K562 (cell line): Measurements from ENCODE around the gene UPP1. TPM values are rescaled to one million over a fixed set of nuclear protein-coding genes. Genes with fewer than 3 reads are reported as not detected.

ENCODE experiments used
- DACH1 ChIP-seq: fragments of 450-650 bp; IDR thresholded peaks from 2 replicates; pipeline ENCODE4 v1.6.1; 2018; ENCODE audit not compliant: partially characterized antibody
- HMG20B ChIP-seq: fragments of 250-450 bp; sonication (Bioruptor Pico); IDR thresholded peaks from 2 replicates; pipeline ENCODE4 v1.5.0; 2021; ENCODE audit warnings: mild to moderate bottlenecking
- MCM3 ChIP-seq: fragments of 450-650 bp; IDR thresholded peaks from 2 replicates; pipeline ENCODE4 v1.6.1; 2016
- NFATC3 ChIP-seq: fragments of 450-650 bp; IDR thresholded peaks from 2 replicates; pipeline ENCODE4 v1.6.1; 2017; ENCODE audit warnings: mild to moderate bottlenecking
- NFIX ChIP-seq: fragments of 250-450 bp; sonication (Bioruptor Pico); IDR thresholded peaks from 2 replicates; pipeline ENCODE4 v1.4.0; 2020; ENCODE audit warnings: low read depth, mild to moderate bottlenecking, moderate library complexity
- RBM39 ChIP-seq: fragments of 200-400 bp; formaldehyde crosslinking; optimal IDR thresholded peaks from 2 replicates; pipeline ENCODE3; 2018; ENCODE audit warnings: low read depth, low read length
- SMARCE1 ChIP-seq: fragments of 450-650 bp; IDR thresholded peaks from 2 replicates; pipeline ENCODE4 v1.7.1; 2016; ENCODE audit warnings: mild to moderate bottlenecking
- SREBF2 ChIP-seq: sonication (generic); formaldehyde crosslinking; IDR thresholded peaks from 2 replicates; pipeline ENCODE4 v1.4.0; 2020; ENCODE audit warnings: mild to moderate bottlenecking, missing genetic modification reagents
- ZNF121 ChIP-seq: sonication (generic); formaldehyde crosslinking; conservative IDR thresholded peaks from 2 replicates; pipeline ENCODE4 v1.8.0; 2022; ENCODE audit warnings: missing genetic modification reagents
- ZNF76 ChIP-seq: fragments of 250-450 bp; sonication (Bioruptor Pico); IDR thresholded peaks from 2 replicates; pipeline ENCODE4 v1.4.0; 2020; ENCODE audit warnings: mild to moderate bottlenecking, moderate library complexity, borderline replicate concordance
- polyA plus RNA-seq, 8 experiments: library from polyadenylated mRNA; depleted of rRNA in 4 of 8; stranded (reverse) in 5 of 8; unstranded in 3 of 8; fragments of >200 nt; fragmentation: Nextera tagmentation in 2 of 8; fragmentation: Illumina TruSeq in 1 of 8; extraction: Ambion mirVana in 2 of 8; extraction: Trizol in 1 of 8; gene quantifications; 2 replicates each; pipeline versions ENCODE4 v1.2.1 to v1.2.3, GENCODE V29; 2011 to 2014; ENCODE audit warnings: inconsistent platforms in 1 of 8, missing spikeins in 1 of 8
- total RNA-seq, 7 experiments: library from RNA; depleted of rRNA in 6 of 7; stranded (reverse); fragments of >200 nt in 6 of 7; fragmentation: Illumina TruSeq in 2 of 7; extraction: Trizol in 2 of 7; gene quantifications; 2 replicates each; pipeline versions ENCODE4 v1.2.1 to v1.2.3, GENCODE V29; 2011 to 2021; ENCODE audit warnings: low replicate concordance in 1 of 7
- TF ChIP-seq, protein P1 (sequence below): fragments of 450-650 bp; IDR thresholded peaks from 2 replicates; pipeline ENCODE4 v1.6.1; 2016; ENCODE audit warnings: mild to moderate bottlenecking, moderate library complexity
- TF ChIP-seq, protein P2 (sequence below): fragments of 200-800 bp; sonication (Bioruptor generic); IDR thresholded peaks from 2 replicates; pipeline ENCODE4 v1.6.1; 2017; ENCODE audit warnings: missing genetic modification characterization, missing compliant biosample characterization
- TF ChIP-seq, protein P3 (sequence below): sonication (generic); formaldehyde crosslinking; IDR thresholded peaks from 2 replicates; pipeline ENCODE4 v1.4.0; 2020; ENCODE audit warnings: mild to moderate bottlenecking, missing genetic modification reagents

UPP1 gene
- total and polyA plus RNA-seq, 9 of the 15 experiments (the other 6 are each of a cell fraction or from before 2014, with no cell fraction given), result 0.38 to 2.4 (median 0.61) TPM

DNA sequence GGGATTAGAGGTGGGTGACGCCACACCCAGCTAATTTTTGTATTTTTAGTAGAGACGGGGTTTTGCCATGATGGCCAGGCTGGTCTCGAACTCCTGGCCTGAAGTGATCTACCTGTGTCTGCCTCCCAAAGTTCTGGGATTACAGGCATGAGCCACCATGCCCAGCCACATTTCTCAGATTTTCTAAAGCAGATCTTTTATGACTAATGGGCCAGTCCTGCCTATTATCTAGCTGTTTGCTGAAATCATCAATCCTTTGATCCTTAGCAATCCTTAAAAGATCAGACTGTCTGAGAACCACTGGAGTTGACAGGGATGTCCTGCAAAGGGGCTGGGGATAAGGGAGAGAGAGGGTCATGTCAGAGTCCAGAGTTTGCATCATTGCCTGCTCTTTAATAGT lies 61.0 kb downstream of the UPP1 start (continued):
- TF ChIP-seq, protein P1, sequence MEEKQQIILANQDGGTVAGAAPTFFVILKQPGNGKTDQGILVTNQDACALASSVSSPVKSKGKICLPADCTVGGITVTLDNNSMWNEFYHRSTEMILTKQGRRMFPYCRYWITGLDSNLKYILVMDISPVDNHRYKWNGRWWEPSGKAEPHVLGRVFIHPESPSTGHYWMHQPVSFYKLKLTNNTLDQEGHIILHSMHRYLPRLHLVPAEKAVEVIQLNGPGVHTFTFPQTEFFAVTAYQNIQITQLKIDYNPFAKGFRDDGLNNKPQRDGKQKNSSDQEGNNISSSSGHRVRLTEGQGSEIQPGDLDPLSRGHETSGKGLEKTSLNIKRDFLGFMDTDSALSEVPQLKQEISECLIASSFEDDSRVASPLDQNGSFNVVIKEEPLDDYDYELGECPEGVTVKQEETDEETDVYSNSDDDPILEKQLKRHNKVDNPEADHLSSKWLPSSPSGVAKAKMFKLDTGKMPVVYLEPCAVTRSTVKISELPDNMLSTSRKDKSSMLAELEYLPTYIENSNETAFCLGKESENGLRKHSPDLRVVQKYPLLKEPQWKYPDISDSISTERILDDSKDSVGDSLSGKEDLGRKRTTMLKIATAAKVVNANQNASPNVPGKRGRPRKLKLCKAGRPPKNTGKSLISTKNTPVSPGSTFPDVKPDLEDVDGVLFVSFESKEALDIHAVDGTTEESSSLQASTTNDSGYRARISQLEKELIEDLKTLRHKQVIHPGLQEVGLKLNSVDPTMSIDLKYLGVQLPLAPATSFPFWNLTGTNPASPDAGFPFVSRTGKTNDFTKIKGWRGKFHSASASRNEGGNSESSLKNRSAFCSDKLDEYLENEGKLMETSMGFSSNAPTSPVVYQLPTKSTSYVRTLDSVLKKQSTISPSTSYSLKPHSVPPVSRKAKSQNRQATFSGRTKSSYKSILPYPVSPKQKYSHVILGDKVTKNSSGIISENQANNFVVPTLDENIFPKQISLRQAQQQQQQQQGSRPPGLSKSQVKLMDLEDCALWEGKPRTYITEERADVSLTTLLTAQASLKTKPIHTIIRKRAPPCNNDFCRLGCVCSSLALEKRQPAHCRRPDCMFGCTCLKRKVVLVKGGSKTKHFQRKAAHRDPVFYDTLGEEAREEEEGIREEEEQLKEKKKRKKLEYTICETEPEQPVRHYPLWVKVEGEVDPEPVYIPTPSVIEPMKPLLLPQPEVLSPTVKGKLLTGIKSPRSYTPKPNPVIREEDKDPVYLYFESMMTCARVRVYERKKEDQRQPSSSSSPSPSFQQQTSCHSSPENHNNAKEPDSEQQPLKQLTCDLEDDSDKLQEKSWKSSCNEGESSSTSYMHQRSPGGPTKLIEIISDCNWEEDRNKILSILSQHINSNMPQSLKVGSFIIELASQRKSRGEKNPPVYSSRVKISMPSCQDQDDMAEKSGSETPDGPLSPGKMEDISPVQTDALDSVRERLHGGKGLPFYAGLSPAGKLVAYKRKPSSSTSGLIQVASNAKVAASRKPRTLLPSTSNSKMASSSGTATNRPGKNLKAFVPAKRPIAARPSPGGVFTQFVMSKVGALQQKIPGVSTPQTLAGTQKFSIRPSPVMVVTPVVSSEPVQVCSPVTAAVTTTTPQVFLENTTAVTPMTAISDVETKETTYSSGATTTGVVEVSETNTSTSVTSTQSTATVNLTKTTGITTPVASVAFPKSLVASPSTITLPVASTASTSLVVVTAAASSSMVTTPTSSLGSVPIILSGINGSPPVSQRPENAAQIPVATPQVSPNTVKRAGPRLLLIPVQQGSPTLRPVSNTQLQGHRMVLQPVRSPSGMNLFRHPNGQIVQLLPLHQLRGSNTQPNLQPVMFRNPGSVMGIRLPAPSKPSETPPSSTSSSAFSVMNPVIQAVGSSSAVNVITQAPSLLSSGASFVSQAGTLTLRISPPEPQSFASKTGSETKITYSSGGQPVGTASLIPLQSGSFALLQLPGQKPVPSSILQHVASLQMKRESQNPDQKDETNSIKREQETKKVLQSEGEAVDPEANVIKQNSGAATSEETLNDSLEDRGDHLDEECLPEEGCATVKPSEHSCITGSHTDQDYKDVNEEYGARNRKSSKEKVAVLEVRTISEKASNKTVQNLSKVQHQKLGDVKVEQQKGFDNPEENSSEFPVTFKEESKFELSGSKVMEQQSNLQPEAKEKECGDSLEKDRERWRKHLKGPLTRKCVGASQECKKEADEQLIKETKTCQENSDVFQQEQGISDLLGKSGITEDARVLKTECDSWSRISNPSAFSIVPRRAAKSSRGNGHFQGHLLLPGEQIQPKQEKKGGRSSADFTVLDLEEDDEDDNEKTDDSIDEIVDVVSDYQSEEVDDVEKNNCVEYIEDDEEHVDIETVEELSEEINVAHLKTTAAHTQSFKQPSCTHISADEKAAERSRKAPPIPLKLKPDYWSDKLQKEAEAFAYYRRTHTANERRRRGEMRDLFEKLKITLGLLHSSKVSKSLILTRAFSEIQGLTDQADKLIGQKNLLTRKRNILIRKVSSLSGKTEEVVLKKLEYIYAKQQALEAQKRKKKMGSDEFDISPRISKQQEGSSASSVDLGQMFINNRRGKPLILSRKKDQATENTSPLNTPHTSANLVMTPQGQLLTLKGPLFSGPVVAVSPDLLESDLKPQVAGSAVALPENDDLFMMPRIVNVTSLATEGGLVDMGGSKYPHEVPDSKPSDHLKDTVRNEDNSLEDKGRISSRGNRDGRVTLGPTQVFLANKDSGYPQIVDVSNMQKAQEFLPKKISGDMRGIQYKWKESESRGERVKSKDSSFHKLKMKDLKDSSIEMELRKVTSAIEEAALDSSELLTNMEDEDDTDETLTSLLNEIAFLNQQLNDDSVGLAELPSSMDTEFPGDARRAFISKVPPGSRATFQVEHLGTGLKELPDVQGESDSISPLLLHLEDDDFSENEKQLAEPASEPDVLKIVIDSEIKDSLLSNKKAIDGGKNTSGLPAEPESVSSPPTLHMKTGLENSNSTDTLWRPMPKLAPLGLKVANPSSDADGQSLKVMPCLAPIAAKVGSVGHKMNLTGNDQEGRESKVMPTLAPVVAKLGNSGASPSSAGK, result no peak
- TF ChIP-seq NFATC3 (no peak), SREBF2 (no peak), SMARCE1 (no peak), ZNF76 (CRISPR knock-in tag) (no peak), RBM39 (no peak), HMG20B (CRISPR knock-in tag) (no peak), MCM3 (no peak), ZNF121 (CRISPR knock-in tag) (no peak), NFIX (CRISPR knock-in tag) (no peak), DACH1 (no peak)
- TF ChIP-seq, protein P2, sequence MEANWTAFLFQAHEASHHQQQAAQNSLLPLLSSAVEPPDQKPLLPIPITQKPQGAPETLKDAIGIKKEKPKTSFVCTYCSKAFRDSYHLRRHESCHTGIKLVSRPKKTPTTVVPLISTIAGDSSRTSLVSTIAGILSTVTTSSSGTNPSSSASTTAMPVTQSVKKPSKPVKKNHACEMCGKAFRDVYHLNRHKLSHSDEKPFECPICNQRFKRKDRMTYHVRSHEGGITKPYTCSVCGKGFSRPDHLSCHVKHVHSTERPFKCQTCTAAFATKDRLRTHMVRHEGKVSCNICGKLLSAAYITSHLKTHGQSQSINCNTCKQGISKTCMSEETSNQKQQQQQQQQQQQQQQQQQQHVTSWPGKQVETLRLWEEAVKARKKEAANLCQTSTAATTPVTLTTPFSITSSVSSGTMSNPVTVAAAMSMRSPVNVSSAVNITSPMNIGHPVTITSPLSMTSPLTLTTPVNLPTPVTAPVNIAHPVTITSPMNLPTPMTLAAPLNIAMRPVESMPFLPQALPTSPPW (CRISPR knock-in tag), result no peak
- TF ChIP-seq, protein P3, sequence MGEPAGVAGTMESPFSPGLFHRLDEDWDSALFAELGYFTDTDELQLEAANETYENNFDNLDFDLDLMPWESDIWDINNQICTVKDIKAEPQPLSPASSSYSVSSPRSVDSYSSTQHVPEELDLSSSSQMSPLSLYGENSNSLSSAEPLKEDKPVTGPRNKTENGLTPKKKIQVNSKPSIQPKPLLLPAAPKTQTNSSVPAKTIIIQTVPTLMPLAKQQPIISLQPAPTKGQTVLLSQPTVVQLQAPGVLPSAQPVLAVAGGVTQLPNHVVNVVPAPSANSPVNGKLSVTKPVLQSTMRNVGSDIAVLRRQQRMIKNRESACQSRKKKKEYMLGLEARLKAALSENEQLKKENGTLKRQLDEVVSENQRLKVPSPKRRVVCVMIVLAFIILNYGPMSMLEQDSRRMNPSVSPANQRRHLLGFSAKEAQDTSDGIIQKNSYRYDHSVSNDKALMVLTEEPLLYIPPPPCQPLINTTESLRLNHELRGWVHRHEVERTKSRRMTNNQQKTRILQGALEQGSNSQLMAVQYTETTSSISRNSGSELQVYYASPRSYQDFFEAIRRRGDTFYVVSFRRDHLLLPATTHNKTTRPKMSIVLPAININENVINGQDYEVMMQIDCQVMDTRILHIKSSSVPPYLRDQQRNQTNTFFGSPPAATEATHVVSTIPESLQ, result no peak
